ENCODE results near the gene TRAF3.

GRCh38 chr14:102840771-102841528, 63.7 kb downstream of the TRAF3 start:
- TF ChIP-seq CTCF (IDR thresholded peaks at IDR 0.05 in 8 of 11, conservative IDR thresholded peaks at IDR 0.05 in 3 of 11) (no peak), POLR2AphosphoS5 (IDR thresholded peaks at IDR 0.05) (no peak)

Measured in spleen (tissue), 7 donors.